Endothelial cell of umbilical vein (primary cell): ENCODE results near the gene APLP2. TPM values are rescaled to one million over a fixed set of nuclear protein-coding genes. Genes with fewer than 3 reads are reported as not detected.
"Not testable (repeated sequence)": the region's sequence is repeated elsewhere in the genome, so short reads cannot be mapped to it uniquely, and the experiment has no call there.

Source experiments
- BruUV-seq: library from RNA; stranded (reverse); fragments of 400-500 nt; replicated peaks from 2 replicates; lab custom pipeline; 2021; lab: Mats Ljungman, UMichigan
- CTCF ChIA-PET: fragments of 300-600, 350-600 bp; sonication (Branson Sonifier 250); formaldehyde crosslinking; loops from one replicate; lab custom pipeline; 2021; ENCODE audit warnings: antibody characterized with exemption, inconsistent platforms; lab: Charles Lee
- POLR2A ChIA-PET: fragments of 300-600, 350-600 bp; sonication (Branson Sonifier 250); formaldehyde crosslinking; loops from one replicate; lab custom pipeline; 2021; ENCODE audit warnings: antibody characterized with exemption, inconsistent platforms; lab: Charles Lee
- DNase-seq: peaks from one replicate; pipeline ENCODE4 v3.0.0-alpha.2; 2011; ENCODE audit warnings: low read depth, low spot score
- FAIRE-seq: peaks from 2 replicates; lab custom pipeline; 2011; peaks lifted over from hg19 to GRCh38; lab: Jason Lieb, UNC
- H2AFZ ChIP-seq: 2 replicates; pipeline ENCODE4 v1.6.0; 2012; ENCODE audit warnings: low read depth, low read length, control low read depth, inconsistent platforms
- H3K27ac ChIP-seq: 2 replicates; pipeline ENCODE4 v1.5.1; 2011; ENCODE audit warnings: low read depth, mild to moderate bottlenecking, control low read depth, low read length, moderate library complexity; ENCODE audit not compliant: insufficient read depth
- H3K27me3 ChIP-seq, 2 experiments: 2 replicates each; pipeline versions ENCODE4 v1.6.0 to v1.6.1; 2011; ENCODE audit warnings: low read length in 2 of 2, mixed read lengths in 1 of 2; ENCODE audit not compliant: control insufficient read depth in 2 of 2, insufficient read depth in 2 of 2
- H3K36me3 ChIP-seq, 2 experiments: 2 replicates in 1 of 2; 3 replicates in 1 of 2; pipeline ENCODE4 v1.5.1; 2011; ENCODE audit warnings: low read length in 2 of 2, mild to moderate bottlenecking in 1 of 2, moderate library complexity in 1 of 2; ENCODE audit not compliant: control insufficient read depth in 2 of 2, insufficient read depth in 2 of 2; ENCODE audit errors: extremely low read depth in 1 of 2
- H3K4me1 ChIP-seq: 3 replicates; pipeline ENCODE4 v1.5.1; 2011; ENCODE audit warnings: mild to moderate bottlenecking, low read length; ENCODE audit not compliant: control insufficient read depth, insufficient read depth; ENCODE audit errors: extremely low read depth
- H3K4me2 ChIP-seq: 2 replicates; pipeline ENCODE4 v1.6.1; 2011; ENCODE audit warnings: low read length, control low read depth, mixed read lengths; ENCODE audit not compliant: insufficient read depth
- H3K4me3 ChIP-seq, 3 experiments: fragments of 200-600 bp in 1 of 3; sonication (generic), shearing (Covaris generic) in 1 of 3; replicated peaks in 1 of 3; 2 replicates each; pipeline ENCODE4 v1.5.1; 2011 to 2016; ENCODE audit warnings: control low read depth in 3 of 3, low read length in 3 of 3, mild to moderate bottlenecking in 2 of 3, inconsistent platforms in 1 of 3, low read depth in 1 of 3, moderate library complexity in 1 of 3; ENCODE audit not compliant: insufficient read depth in 1 of 3
- H3K79me2 ChIP-seq: 2 replicates; pipeline ENCODE4 v1.6.0; 2012; ENCODE audit warnings: low read length, inconsistent platforms; ENCODE audit not compliant: control insufficient read depth, insufficient read depth
- H3K9ac ChIP-seq: replicated peaks from 2 replicates; pipeline ENCODE3; 2011; ENCODE audit warnings: low read length, control low read depth; ENCODE audit not compliant: insufficient read depth; ENCODE audit errors: extremely low read depth
- H3K9me1 ChIP-seq: replicated peaks from 3 replicates; pipeline ENCODE4 v1.6.0; 2011; ENCODE audit warnings: mild to moderate bottlenecking, low read length; ENCODE audit not compliant: control insufficient read depth, insufficient read depth; ENCODE audit errors: extremely low read depth
- H3K9me3 ChIP-seq: replicated peaks from 2 replicates; pipeline ENCODE4 v1.5.1; 2012; ENCODE audit warnings: low read length, inconsistent platforms; ENCODE audit not compliant: control insufficient read depth, insufficient read depth
- H4K20me1 ChIP-seq: replicated peaks from 2 replicates; pipeline ENCODE3; 2011; ENCODE audit warnings: mild to moderate bottlenecking, low read length; ENCODE audit not compliant: control insufficient read depth, insufficient read depth; ENCODE audit errors: extremely low read depth
- GATA2 ChIP-seq: IDR thresholded peaks from 2 replicates; pipeline ENCODE4 v1.7.0; 2011; ENCODE audit warnings: low read depth, mild to moderate bottlenecking, moderate library complexity, mixed read lengths, low read length; ENCODE audit not compliant: insufficient read length, insufficient read depth
- dilution Hi-C: fragments of 300-500 bp; cut with MboI; formaldehyde crosslinking; loops from one replicate; pipeline ENCODE4 v1.15.0; 2019; ENCODE audit warnings: low sequenced_read_pairs; ENCODE audit not compliant: extremely low pct_ligation_motif_present
- intact Hi-C: fragments of 100-400 bp; cut with micrococcal nuclease; formaldehyde crosslinking; loops from one replicate; pipeline ENCODE4 v1.10.0; 2022
- polyA plus RNA-seq, 4 experiments: library from polyadenylated mRNA; depleted of rRNA in 3 of 4; stranded (reverse) in 3 of 4; unstranded in 1 of 4; fragments of >200 nt; gene quantifications; 2 replicates each; pipeline versions ENCODE4 v1.2.1 to v1.2.3, GENCODE V29; 2011 to 2012; ENCODE audit warnings: missing spikeins in 1 of 4
- small RNA-seq: library from RNA; depleted of rRNA; stranded (forward); fragments of <200 nt; gene quantifications from one replicate; pipeline ENCODE3, GENCODE V24; 2012; ENCODE audit warnings: low replicate concordance, low read depth; ENCODE audit not compliant: insufficient read depth, insufficient read length
- total RNA-seq: library from RNA; stranded (reverse); gene quantifications from 2 replicates; pipeline ENCODE4 v1.2.3, GENCODE V29; 2021
- TF ChIP-seq, protein P1 (sequence below): IDR thresholded peaks from 2 replicates; pipeline ENCODE4 v1.6.1; 2011; ENCODE audit not compliant: insufficient read depth, insufficient read length

The APLP2 gene
- total and polyA plus RNA-seq, 2 donors (not counting 3 experiments of a cell fraction or from before 2014, with no cell fraction given), result 493 to 543 TPM

DNA sequence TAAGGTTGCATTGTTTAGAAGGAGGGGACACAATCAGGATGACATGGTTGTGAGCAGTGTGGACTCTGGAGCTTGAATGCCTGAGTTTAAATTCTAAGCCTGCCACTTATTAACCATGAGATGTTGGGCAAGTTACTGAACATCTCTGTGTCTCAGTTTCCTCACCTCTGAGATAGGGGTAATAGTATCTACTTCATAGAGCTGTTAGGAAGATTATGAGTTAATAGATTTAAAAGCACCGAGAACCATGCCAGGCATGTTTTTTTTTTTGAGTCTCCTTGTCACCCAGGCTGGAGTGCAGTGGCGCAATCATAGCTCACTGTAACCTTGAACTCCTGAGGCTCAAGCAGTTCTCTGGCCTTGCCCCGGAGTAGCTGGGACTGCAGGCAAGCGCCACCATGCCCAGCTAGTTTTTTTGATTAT lies 123.2 kb downstream of the APLP2 start:
- no peak for DNase-seq
- no peaks in the 10 kb centered on the region for H3K79me2 ChIP-seq
- no peak overlapping the region for H3K4me3 ChIP-seq
- POLR2A ChIA-PET, result no interaction called here
- intact Hi-C loops, result no loop called here
- H3K4me2 ChIP-seq, result no peak overlapping the region
- H3K9me1 ChIP-seq, result no peaks in the 10 kb centered on the region
- H4K20me1 ChIP-seq, result no peaks in the 10 kb centered on the region
- H3K9me3 ChIP-seq, result no peaks in the 10 kb centered on the region
- dilution Hi-C loops, result no loop called here
- no TSS peak for BruUV-seq
- H3K4me1 ChIP-seq, result no peaks in the 10 kb centered on the region
- CTCF ChIA-PET, result interaction anchor here (1.2 to 1.7 kb wide), 2 partner anchors 11 to 20 kb away, joined by 4 to 8 read pairs; no protein-coding TSS in a partner anchor
- H3K36me3 ChIP-seq, result no peaks in the 10 kb centered on the region
- TF ChIP-seq GATA2, result no peak
- TF ChIP-seq, protein P1, sequence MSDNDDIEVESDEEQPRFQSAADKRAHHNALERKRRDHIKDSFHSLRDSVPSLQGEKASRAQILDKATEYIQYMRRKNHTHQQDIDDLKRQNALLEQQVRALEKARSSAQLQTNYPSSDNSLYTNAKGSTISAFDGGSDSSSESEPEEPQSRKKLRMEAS, result no peak
- no peak overlapping the region for H2AFZ ChIP-seq
- no peak overlapping the region for H3K9ac ChIP-seq
- FAIRE-seq, result no peak
- H3K27ac ChIP-seq, result no peak overlapping the region
- H3K27me3 ChIP-seq, result no peaks in the 10 kb centered on the region

DNA sequence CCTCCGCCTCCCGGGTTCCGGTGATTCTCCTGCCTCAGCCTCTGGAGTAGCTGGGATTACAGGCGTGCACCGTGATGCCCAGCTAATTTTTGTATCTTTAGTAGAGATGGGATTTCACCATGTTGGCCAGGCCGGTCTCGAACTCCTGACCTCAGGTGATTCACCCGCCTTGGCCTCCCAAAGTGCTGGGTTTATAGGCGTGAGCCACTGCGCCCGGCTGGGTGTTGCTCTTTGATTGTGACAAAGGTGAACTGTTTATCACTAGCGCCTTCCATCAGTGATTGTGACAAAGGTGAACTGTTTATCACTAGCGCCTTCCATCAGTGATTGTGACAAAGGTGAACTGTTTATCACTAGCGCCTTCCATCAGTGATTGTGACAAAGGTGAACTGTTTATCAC lies 123.9 kb downstream of the APLP2 start:
- H3K9ac ChIP-seq, H3K27ac ChIP-seq, H3K79me2 ChIP-seq, H3K4me2 ChIP-seq, H2AFZ ChIP-seq, H4K20me1 ChIP-seq, H3K27me3 ChIP-seq, H3K36me3 ChIP-seq, H3K9me3 ChIP-seq, H3K9me1 ChIP-seq, BruUV-seq, dilution Hi-C loops, DNase-seq, FAIRE-seq, intact Hi-C loops, H3K4me3 ChIP-seq, POLR2A ChIA-PET, H3K4me1 ChIP-seq: not testable (repeated sequence)
- CTCF ChIA-PET, result interaction anchor here (0.9 to 1.7 kb wide), 3 partner anchors 11 to 19 kb away, joined by 3 to 8 read pairs (median 4); no protein-coding TSS in a partner anchor

Small RNA genes lying within 50 kb of the gene (small RNA-seq; reads per million reads assigned to genes)
- gene RF00015 (not detected), gene RPL34P21 (not detected)

Other genes starting within 250 kb of the APLP2 start
- gene NFRKB, start 174.3 kb upstream of the APLP2 start, total RNA-seq, result 30.1 and 30.6 TPM in 2 replicates
- 20.0 and 21.7 TPM in 2 replicates for gene NFRKB, start 174.3 kb upstream of the APLP2 start, polyA plus RNA-seq
- 10.2 and 13.0 TPM in 2 replicates for gene PRDM10, start 67.1 kb upstream of the APLP2 start, total RNA-seq
- gene PRDM10, start 67.1 kb upstream of the APLP2 start, polyA plus RNA-seq, result 9.6 TPM in 2 replicates
- not detected in 2 replicates for gene ST14, start 89.9 kb downstream of the APLP2 start, total RNA-seq
- gene ST14, start 89.9 kb downstream of the APLP2 start, polyA plus RNA-seq, result 0.08 TPM in 2 replicates
- gene ZBTB44, start 245.0 kb downstream of the APLP2 start, total RNA-seq, result 20.3 and 24.4 TPM in 2 replicates
- 7.0 and 8.7 TPM in 2 replicates for gene ZBTB44, start 245.0 kb downstream of the APLP2 start, polyA plus RNA-seq